ENCODE results near the gene PCDHA7. TPM values are rescaled to one million over a fixed set of nuclear protein-coding genes. Genes with fewer than 3 reads are reported as not detected.

Gene PCDHA7
- total and polyA plus RNA-seq, 2 of the 4 experiments (the other 2 are of a cell fraction) = 0.10 to 0.18 TPM

DNA sequence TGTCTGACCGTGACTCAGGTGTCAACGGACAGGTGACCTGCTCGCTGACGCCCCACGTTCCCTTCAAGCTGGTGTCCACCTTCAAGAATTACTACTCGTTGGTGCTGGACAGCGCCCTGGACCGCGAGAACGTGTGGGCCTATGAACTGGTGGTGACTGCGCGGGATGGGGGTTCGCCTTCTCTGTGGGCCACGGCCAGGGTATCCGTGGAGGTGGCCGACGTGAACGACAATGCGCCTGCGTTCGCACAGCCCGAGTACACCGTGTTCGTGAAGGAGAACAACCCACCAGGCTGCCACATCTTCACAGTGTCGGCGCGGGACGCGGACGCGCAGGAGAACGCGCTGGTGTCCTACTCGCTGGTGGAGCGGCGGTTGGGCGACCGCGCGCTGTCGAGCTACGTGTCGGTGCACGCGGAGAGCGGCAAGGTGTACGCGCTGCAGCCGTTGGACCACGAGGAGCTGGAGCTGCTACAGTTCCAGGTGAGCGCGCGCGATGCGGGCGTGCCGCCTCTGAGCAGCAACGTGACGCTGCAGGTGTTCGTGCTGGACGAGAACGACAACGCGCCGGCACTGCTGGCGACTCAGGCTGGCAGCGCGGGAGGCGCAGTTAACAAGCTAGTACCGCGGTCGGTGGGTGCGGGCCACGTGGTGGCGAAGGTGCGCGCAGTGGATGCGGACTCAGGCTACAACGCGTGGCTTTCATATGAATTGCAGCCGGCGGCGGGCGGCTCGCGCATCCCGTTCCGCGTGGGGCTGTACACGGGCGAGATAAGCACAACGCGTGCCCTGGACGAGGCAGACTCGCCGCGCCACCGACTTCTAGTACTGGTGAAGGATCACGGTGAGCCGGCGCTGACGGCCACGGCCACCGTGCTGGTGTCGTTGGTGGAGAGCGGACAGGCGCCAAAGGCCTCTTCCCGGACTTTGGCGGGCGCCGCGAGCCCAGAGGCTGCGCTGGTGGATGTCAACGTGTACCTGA, 36.4 kb downstream of the PCDHA7 start (continued):
- TF ChIP-seq CEBPB (IDR thresholded peaks at IDR 0.05; ENCODE audit: low read depth, low read length) = no peak

DNA sequence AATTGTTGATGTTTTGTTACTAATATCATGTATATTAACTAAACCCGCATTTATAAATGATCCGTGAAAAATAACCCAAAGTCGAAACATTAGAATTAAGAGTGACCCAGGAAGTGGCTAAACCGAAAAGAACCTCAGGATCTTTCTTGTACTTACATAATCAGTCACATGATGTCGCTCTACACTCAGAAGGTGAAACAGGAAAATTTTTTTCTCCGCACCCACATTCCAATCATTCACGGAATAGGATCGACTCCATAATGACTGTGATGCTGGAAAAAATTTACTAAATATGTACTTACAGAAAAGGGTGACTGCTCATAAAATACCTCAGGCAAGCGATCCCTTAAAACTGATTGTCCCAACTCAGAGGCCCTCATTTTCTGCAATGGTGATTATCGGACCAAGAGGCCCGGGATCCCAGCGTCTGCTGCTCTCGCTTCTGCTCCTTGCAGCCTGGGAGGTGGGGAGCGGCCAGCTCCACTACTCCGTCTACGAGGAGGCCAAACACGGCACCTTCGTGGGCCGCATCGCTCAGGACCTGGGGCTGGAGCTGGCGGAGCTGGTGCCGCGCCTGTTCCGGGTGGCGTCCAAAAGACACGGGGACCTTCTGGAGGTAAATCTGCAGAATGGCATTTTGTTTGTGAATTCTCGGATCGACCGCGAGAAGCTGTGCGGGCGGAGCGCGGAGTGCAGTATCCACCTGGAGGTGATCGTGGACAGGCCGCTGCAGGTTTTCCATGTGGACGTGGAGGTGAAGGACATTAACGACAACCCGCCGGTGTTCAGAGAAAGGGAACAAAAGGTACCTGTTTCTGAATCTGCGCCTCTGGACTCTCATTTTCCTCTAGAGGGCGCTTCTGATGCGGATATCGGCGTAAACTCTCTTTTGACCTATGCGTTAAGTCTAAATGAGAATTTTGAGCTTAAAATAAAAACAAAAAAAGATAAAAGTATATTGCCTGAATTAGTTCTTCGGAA, 41.3 kb downstream of the PCDHA7 start, which contains the start of gene PCDHA12:
TSS of gene PCDHA12 (plus strand) at position 224 of the 981 bp plus-strand sequence. CDS start at position 389, 165 bp downstream.
- dilution Hi-C loops (cut with HindIII; ENCODE audit: low sequenced_read_pairs, unreplicated experiment) = no loop called here
- H3K9ac ChIP-seq (ENCODE audit: low read depth, low read length) = no peak within 1 kb of the TSS
- H3K23ac ChIP-seq (ENCODE audit: low read depth, low read length) = no peak within 1 kb of the TSS
- no peak within 1 kb of the TSS for H4K8ac ChIP-seq (ENCODE audit: low read depth in 2 of 2, low read length in 2 of 2)
- peaks cover 21% of the 10 kb centered on the region for H3K9me3 ChIP-seq (ENCODE audit: control insufficient read depth, insufficient read depth, low read length)
- no peaks in the 10 kb centered on the region for H3K79me1 ChIP-seq (ENCODE audit: low read depth in 1 of 2, low read length in 2 of 2)
- no peak for DNase-seq
- no peak within 1 kb of the TSS for H3K18ac ChIP-seq (ENCODE audit: low read depth, low read length)
- H3K27me3 ChIP-seq (ENCODE audit: control insufficient read depth, insufficient read depth, low read length) = no peaks in the 10 kb centered on the region
- no peak within 1 kb of the TSS for H2AK5ac ChIP-seq (ENCODE audit: low read depth, low read length)
- no peak within 1 kb of the TSS for H3K27ac ChIP-seq (ENCODE audit: insufficient read depth, low read length)
- no peak within 1 kb of the TSS for H3K4ac ChIP-seq (ENCODE audit: low read depth, low read length)
- no peak within 1 kb of the TSS for H3K4me3 ChIP-seq (ENCODE audit: insufficient read depth, low read depth, low read length)
- no peak within 1 kb of the TSS for H3K56ac ChIP-seq (ENCODE audit: extremely low read depth, insufficient read depth, low read length)
- 19% methylated on average over 14 of the region's 47 CpGs; no CpG with 5 or more reads in 1 of the 2 experiments for WGBS, 2 experiments (ENCODE audit: extremely low coverage in 2 of 2, insufficient read length in 1 of 2)
- ChIA-PET POLR2A (ENCODE audit: unreplicated experiment) (no interaction called here), CTCF (interaction anchor here (1.4 kb wide), 1 partner anchor 14 kb away, joined by 3 read pairs; no protein-coding TSS in a partner anchor)
- TF ChIP-seq, protein P1, sequence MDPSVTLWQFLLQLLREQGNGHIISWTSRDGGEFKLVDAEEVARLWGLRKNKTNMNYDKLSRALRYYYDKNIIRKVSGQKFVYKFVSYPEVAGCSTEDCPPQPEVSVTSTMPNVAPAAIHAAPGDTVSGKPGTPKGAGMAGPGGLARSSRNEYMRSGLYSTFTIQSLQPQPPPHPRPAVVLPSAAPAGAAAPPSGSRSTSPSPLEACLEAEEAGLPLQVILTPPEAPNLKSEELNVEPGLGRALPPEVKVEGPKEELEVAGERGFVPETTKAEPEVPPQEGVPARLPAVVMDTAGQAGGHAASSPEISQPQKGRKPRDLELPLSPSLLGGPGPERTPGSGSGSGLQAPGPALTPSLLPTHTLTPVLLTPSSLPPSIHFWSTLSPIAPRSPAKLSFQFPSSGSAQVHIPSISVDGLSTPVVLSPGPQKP (IDR thresholded peaks at IDR 0.05; ENCODE audit: borderline replicate concordance, low read depth, low read length) = no peak
- TF ChIP-seq RFX5 (IDR thresholded peaks at IDR 0.05; ENCODE audit: low read depth, low read length) (no peak), MXI1 (IDR thresholded peaks at IDR 0.05; ENCODE audit: borderline replicate concordance, low read depth, low read length) (no peak), FOS (IDR thresholded peaks at IDR 0.05; ENCODE audit: low read depth, low read length) (no peak), CEBPB (IDR thresholded peaks at IDR 0.05; ENCODE audit: low read depth, low read length) (no peak), NFE2L2 (IDR thresholded peaks at IDR 0.05; ENCODE audit: low read depth, low read length) (no peak)
- TF ChIP-seq, protein P2, sequence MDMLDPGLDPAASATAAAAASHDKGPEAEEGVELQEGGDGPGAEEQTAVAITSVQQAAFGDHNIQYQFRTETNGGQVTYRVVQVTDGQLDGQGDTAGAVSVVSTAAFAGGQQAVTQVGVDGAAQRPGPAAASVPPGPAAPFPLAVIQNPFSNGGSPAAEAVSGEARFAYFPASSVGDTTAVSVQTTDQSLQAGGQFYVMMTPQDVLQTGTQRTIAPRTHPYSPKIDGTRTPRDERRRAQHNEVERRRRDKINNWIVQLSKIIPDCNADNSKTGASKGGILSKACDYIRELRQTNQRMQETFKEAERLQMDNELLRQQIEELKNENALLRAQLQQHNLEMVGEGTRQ (IDR thresholded peaks at IDR 0.05; ENCODE audit: low read depth, low read length) = no peak
- no peaks in the 10 kb centered on the region for H3K36me3 ChIP-seq (ENCODE audit: control insufficient read depth, insufficient read depth, low read length)
- H4K91ac ChIP-seq (ENCODE audit: insufficient read depth, low read depth, low read length) = no peak within 1 kb of the TSS
- H2BK120ac ChIP-seq (ENCODE audit: low read depth, low read length) = no peak within 1 kb of the TSS
- intact Hi-C loops (cut with micrococcal nuclease) = no loop called here
- no peak within 1 kb of the TSS for H2AFZ ChIP-seq (replicated peaks; ENCODE audit: low read length, poor library complexity)
- no peak within 1 kb of the TSS for H3K14ac ChIP-seq (replicated peaks; ENCODE audit: low read depth, low read length)
- no TSS peak for BruUV-seq (replicated peaks)
- H4K20me1 ChIP-seq (ENCODE audit: insufficient read depth, low read length) = no peaks in the 10 kb centered on the region
- no peak within 1 kb of the TSS for H2BK5ac ChIP-seq (ENCODE audit: low read depth, low read length, poor library complexity, severe bottlenecking)
- ATAC-seq (ENCODE audit: low read depth) = no peak
- H2BK20ac ChIP-seq (ENCODE audit: low read depth, low read length) = no peak within 1 kb of the TSS
- no peak within 1 kb of the TSS for H2BK15ac ChIP-seq (ENCODE audit: low read depth, low read length)
- H2AK9ac ChIP-seq (replicated peaks; ENCODE audit: low read depth, low read length, poor library complexity) = no peak within 1 kb of the TSS
- no peaks in the 10 kb centered on the region for H3K9me1 ChIP-seq (ENCODE audit: insufficient read depth, low read length)
- no peaks in the 10 kb centered on the region for H3K4me1 ChIP-seq (ENCODE audit: control insufficient read depth, insufficient read depth, low read length)
- H4K5ac ChIP-seq (ENCODE audit: low read depth, low read length) = no peak within 1 kb of the TSS
- no peak within 1 kb of the TSS for H3K4me2 ChIP-seq (ENCODE audit: low read depth, low read length)
- in situ Hi-C loops (cut with MboI; ENCODE audit: low sequenced_read_pairs) = no loop called here

Measured in IMR-90 (cell line).